Measurements from ENCODE around the gene ATP7B.
A peak's percentile ranks its signal among the peaks of the same experiment; 100 is the strongest.
"Not testable (repeated sequence)": the region's sequence is repeated elsewhere in the genome, so short reads cannot be mapped to it uniquely, and the experiment has no call there.

ATP7B gene

DNA sequence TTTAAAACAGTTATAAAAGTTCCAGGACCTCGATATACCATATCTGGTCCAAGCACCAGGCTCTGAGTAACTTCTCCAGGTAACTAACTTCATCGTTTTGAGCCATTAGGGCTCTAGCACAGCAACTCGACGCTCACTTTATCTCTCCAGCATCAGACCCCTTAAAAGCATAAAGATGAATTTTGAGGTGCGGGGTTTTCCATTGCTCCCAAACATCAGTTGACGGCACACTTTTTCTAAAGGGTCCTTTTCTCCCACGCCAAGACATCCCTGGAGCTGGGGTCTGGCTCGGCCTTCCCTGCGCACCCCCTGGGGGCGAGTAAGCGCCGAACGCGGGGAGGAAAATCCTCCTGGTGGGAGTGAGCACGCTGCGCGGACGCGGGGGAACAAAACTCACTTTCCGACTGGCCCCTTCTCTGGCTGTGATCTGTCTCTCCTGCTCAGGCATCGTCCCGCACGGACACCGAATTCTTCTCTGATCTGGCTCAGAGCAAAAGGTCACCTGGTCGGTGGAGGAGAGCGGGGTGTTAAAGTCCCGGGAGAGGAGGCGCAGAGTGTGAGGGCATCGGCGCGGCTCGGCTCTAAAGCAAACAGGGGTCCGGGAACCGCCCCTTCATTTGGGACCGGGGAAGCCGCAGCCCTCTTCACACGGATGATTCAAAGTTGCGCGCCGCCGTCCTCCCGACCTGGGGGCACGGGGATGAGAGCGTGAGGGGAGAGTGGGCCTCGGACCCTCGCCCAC is at the start of gene ATP7B:
TSS of gene ATP7B (minus strand) at position 561 of the 742 bp plus-strand sequence. CDS start at position 448, 113 bp downstream.
- DNase-seq = no peak

DNA sequence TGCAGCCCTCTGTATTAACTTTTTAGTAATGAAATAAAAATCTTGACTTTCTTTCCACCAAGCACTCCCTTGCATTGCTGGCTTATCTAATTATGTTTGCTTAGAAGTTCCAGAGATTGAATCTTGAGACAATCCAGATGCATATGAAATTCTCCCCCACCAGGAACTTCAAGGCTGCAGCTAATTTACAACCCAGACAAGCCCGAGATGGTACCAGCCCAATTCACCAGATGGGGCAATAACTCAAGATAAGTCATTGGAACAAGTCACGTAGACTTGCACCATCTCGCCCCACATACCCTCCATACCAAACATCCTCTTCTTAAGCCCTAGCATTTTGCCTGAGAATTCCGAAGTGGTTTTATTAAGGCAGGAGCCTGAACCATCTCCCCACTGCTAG is 42.2 kb upstream of the ATP7B start:
- no peak for DNase-seq

DNA sequence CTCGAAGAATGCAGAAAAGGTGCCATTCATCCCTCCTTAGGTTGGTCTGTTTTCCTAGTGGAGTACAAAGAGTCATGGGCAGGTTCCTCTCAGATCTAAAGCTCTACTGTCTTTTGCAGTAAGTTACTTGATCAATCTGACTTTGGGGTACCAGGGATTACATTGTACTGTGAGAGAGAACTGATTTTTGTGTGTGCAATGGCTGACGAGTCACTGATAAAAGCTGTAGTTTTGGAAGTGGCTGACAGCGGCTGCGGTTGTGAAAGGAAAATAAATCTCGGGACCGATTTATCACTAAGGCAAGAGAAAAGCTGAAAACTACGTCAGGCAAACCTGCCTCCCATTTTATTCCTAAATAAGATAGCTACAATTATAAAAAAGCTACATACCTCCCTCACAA is 40.1 kb upstream of the ATP7B start:
- no peak for DNase-seq

DNA sequence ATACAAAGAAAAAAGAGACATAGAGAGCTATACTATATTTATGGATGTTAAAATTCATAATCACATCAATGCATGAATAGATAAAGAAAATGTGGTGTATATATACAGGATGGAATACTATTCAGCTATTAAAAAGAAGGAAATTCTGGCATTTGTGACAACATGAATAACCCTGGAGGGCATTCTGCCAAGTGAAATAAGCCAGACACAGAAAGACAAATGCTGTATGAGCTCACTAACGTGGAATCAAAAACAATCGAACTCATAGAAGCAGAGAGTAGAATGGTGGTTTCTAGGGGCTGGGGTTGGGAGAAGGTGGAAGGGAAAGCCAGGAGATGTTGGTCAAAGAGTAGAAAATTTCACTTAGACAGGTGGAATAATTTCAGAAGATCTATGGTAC is 37.3 kb upstream of the ATP7B start:
- no peak for DNase-seq

DNA sequence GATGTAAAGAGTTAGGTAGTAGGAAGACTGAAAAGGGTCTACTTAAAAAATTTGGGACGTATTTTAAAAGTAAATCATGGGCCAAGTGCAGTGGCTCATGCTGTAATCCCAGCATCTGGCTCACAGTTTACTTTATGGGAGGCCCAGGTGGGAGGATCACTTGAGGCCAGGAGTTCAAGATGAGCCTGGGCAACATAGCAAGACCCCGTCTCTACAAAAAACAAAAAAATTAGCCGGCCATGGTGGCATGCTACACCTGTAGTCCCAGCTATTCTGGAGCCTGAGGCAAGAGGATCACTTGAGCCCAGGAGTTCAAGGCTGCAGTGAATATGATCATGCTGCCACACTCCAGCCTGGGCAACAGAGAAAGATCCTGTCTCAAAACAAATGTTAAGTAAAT is 36.2 kb upstream of the ATP7B start:
- DNase-seq = no peak

DNA sequence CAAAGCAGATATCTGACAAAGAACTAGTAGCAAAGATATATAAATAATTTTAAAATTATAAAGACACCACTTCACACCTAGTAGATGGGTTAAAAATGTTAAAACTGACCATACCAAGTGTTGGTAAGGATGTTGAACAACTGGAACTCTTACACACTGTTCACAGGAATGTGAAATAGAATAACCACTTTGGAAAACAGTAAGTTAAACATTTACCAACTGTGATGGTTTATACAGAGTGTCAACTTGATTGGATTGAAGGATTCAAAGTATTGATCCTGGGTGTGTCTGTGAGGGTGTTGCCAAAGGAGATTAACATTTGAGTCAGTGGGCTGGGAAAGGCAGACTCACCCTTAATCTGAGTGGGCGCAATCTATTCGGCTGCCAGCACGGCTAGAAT is 32.4 kb upstream of the ATP7B start:
- no peak for DNase-seq

DNA sequence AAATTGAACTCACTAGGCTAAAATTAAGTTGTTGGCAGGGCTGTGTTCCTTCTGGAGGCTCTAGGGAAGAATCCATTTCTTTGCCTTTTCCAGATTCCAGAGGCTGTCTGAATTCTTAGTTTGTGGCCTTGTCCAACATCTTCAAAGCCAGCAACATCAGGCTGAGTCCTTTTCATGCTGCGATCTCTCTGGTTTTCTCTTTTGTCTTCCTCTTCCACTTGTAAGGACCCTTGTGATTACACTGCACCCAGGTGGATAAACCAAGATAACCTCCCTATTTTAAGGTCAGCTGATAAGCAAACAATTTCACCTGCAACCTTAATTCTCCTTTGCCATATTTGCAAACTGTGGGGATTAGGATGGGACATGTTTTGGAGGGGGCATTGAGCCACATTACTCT is 24.8 kb upstream of the ATP7B start:
- DNase-seq = no peak

DNA sequence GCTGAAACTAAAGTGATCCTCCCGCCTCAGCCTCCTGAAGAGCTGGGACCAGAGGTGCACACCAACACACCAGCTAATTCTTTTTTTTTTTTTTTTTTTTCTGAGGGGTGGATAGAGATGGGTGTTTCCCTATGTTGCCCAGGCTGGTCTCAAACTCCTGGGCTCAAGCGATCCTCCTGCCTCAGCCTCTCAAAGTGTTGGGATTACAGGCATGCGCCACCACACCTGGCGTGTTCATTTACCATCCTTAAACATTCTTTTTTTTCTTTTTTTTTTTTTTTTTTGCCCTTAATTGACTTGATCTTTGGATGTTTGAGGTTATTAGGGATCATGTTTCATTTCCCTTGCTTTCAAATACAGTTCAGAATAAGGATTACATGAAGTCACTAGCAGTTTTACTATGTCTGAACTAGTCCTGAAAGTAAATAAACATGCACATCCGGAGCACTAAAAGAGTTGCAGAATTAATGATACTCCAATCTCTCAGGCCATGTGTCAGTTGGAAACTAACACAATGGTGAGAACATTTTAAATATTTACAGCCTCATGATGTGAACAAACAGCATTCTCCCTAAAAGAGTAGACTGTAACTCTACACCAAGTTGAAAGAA is 23.5 kb upstream of the ATP7B start:
- no peak for DNase-seq

DNA sequence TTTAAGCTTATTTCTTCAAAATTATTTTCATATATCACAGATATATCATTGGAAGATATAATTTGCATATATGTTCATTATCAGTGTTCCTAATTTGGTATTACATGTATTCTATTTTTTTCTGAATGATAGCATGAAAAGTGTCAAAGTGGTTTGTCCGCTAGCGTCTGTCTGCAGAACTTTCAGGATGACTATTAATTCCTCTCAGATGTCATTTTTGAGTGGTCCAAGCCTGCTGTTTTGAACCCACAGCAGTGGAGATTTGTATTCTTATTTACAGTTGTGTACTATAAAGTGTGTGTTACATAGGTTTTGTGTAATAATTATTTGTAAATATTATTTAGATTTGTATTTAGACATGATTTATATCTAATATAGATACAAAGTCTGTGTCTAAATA is 21.8 kb upstream of the ATP7B start:
- no peak for DNase-seq

DNA sequence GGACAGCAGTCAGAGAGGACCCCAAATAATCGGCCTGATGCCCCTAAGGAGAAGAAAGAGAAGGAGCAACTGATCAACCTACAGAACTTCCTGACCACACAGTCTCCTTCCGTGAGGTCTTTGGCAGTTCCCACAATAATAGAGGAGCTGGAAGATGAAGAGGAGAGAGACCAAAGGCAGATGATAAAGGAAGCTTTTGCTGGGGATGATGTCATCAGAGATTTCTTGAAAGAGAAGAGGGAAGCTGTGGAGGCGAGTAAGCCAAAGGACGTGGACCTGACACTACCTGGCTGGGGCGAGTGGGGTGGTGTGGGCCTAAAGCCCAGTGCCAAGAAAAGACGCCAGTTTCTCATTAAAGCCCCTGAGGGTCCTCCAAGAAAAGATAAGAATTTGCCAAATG is 19.2 kb upstream of the ATP7B start:
- DNase-seq = not testable (repeated sequence)

DNA sequence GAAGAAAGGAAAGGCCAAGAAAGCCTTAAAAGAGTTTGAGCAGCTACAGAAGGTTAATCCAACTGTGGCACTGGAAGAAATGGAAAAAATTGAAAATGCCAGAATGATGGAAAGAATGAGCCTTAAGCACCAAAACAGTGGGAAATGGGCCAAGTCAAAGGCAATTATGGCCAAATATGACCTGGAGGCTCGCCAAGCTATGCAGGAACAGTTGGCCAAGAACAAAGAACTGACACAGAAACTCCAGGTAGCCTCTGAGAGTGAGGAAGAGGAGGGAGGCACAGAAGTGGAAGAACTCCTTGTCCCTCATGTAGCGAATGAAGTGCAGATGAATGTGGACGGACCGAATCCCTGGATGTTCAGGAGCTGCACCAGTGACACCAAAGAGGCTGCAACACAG is 18.3 kb upstream of the ATP7B start:
- DNase-seq = no peak

DNA sequence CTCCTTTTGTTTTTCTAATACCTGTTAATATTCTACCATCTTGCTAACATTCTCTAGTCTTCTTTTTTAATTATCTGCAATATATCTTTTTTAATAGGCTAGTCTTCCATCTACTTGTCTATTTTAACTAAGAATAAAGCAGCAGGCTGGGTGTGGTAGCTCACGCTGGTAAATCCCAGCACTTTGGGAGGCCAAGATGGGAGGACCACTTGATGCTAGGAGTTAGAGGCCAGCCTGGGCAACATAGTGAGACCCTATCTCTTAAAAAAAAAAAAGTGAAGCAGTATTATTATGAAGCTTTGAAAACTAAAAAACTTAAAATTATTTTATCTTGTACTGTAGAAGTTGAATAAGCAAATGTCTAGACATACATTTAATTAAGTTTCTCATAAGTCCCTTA is 16.6 kb upstream of the ATP7B start:
- no peak for DNase-seq

DNA sequence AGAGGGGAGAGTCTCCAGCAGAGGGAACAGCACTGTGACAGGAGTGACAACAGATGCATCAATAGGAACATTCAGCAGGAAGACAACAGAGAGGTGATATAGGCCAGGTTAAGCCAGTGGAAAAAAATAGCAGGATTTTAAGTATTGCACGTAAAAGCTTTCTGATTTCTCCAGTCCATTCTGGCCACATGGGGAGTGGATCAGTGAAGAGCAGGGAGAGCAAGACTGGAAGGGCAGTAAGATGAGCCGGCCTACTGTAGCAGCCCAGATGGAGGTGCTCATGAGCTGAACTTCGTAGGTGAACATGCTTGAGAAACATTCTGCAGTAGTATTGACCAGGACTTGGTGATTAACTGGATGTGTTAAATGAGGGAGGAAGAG is 15.0 kb upstream of the ATP7B start:
- no peak for DNase-seq

DNA sequence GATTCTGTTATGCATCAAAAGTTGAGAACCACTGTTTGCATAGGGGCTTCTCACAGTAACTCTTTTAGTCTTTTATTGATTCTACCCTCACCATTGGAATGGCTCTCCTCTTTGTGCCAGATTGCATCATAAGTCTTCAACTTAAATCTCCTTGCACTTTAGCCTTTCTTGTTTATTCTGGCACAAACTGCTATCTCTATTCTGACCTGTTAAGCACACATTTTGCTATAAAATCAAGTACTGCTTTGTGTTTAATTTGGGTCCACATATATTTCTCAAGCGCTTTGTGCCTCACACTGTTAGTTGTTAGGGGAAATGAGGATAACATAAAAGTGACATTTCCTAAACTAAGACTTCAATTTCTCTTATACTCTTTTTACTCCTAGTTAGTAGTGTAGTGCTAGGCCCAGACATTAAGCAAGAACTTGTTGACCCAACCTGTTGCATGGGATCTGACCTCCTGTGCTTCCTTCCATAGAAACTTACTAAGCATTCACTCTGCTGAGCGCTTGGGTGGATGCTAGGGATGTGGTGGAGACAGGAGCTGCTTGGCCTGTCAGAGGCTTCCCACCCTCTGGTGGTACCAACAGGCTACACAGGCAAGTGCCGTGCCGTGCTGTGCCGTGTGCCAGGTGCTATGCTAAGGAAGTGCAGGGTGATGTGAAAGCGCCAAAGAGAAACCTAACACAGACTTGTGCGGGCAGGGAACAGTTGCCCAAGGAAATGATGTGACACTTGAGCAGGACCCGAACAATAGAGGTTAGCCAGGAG is 14.4 kb upstream of the ATP7B start:
- no peak for DNase-seq

DNA sequence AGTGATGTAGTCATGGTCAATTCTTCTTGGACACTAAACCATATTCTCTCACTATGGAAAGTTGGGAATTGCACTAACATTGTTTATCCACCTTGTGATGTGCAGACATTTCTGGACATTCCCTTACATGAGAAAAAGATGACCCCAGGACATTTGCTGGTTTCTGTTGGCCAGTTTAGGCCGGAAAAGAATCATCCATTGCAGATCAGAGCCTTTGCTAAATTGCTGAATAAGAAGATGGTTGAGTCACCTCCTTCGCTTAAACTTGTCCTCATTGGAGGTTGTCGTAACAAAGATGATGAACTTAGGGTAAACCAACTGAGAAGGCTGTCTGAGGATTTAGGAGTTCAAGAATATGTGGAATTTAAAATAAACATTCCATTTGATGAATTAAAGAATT is 13.2 kb upstream of the ATP7B start, which contains the start of gene UTP14C:
TSS of gene UTP14C (plus strand) at position 211 of the 400 bp plus-strand sequence. CDS start 4,114 bp downstream, outside the sequence.
- DNase-seq = no peak

DNA sequence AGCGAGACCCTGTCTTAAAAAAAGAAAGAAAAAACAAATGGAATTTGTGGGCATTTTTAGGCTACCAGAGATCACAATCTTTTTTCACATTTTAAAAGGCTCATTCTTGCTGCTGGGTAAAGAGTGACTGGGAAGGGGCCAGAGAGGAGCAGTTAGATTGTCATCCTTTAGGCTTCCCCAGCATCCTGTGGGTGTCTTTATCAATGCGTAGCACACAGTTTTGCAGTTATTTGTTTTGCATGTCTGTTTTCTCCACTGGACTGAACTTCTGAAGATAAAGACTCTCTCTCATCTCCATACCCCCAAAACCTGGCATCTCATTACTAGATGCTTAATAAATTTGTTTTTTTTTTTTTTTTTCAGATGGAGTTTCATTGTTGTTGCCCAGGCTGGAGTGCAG is 11.1 kb upstream of the ATP7B start:
- DNase-seq = no peak

DNA sequence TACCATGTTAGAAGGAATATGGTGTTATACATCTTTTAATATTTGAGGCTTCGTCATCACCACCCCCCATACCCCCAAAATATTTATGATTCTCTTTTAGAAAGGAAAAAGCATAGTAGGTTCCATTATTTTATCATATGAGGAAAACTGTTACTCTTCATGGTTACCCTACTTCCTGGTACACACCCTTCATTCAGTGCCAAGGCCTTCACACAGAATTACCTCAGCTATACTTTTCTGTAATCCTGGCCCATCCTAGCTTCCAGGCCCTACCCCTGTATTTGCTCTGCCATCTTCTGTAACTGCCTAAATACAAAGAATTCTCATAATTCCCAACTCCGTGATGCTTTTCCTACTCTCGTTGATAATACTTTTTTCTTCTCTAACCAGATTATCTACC is 8.9 kb upstream of the ATP7B start:
- no peak for DNase-seq

DNA sequence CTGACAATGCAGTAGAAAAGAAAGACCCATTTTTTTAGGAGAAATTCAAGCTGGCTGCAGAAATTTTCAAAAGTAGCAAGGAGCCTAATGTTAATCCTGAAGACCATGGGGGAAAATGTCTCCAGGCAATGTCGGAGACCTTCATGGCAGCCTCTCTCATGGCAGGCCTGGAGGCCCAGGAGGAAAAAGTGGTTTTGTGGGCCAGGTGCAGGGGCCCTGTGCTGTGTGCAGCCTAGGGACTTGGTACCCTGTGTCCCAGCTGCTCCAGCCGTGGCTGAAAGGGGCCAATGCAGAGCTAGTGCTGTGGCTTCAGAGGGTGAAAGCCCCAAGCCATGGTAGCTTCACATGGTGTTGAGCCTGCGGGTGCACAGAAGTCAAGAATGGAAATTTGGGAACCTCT is 5.0 kb upstream of the ATP7B start:
- no peak for DNase-seq

DNA sequence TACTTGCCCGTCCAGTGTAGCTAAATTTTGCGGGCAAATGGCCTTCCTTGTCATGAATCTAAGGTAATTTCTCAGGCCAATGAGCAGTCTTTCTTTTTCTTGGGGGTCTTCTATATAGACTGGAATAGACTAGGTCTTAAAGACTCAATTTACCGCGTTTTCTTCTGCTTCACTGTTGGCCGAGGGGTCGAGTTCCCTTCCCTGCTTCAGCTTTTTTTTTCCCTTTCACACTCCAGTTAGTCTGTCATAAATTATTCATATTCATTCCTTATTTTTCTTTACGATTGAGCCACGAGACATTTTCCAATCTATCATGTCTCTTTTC is 1.2 kb upstream of the ATP7B start:
- DNase-seq = no peak

DNA sequence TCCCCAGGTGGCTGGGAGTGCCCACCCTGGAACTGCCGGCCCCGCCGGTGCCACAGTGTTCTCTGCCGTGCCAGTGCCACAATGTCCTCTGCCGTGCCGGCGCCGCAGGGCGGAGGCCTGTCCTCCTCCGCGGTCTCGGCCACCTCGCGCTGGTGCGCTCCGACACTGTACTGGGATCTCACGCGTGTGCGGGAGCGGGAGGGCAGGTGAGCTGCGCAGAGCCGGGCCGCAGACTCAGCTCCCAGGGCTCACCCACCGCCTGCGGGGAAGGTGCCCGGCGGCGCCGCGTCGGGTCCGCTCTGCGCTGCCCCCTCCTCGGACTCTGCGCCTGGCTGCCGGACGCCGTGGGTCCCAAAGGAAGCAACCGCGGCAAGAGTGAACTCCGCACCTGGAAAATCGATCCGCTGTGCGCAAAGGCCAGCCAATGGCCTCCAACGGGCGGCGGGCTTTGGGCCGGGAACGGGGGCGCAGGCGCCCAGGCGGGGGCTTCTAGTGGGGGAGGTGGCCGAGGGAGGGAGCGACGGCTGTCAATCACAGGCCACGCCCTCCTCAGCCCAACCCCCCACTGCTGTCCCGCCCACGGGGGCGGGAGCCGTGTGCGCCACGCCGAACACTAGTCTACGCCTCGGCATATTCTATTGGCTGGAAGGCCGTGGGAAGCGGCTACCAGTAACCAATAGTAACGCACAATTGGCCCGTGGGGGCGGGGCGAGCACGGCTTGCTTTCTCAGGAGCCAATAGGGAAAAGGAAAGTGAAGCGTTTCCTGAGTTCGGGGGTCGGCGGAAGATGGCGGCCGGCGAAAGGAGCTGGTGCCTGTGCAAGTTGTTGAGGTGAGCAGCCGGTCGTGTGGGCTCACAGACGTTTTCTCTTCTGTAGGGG is 622 bp upstream of the ATP7B start, which contains the start of gene ALG11:
TSS of gene ALG11 (plus strand) at position 767 of the 880 bp plus-strand sequence. CDS start at position 788, 21 bp downstream.
- DNase-seq = peak; percentile 100

DNA sequence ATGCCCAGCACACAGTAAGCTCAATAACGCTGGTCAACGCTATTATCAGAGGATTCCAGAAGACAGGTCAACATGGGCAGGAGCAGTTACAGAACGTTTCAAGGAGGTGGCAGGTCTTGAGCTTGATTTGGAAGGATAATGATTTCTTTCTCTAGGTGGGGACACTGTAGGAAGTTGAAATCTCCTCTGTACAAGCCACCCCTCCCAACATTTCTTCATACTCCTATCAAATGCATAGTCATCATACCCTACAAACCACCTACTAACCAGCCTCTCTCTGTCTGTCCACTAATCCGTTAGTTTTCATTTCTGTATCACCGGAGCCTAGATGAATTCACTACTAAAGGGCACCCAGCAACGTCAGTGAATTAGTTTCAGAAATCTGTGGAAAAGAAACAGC is 1.3 kb downstream of the ATP7B start:
- DNase-seq = no peak

DNA sequence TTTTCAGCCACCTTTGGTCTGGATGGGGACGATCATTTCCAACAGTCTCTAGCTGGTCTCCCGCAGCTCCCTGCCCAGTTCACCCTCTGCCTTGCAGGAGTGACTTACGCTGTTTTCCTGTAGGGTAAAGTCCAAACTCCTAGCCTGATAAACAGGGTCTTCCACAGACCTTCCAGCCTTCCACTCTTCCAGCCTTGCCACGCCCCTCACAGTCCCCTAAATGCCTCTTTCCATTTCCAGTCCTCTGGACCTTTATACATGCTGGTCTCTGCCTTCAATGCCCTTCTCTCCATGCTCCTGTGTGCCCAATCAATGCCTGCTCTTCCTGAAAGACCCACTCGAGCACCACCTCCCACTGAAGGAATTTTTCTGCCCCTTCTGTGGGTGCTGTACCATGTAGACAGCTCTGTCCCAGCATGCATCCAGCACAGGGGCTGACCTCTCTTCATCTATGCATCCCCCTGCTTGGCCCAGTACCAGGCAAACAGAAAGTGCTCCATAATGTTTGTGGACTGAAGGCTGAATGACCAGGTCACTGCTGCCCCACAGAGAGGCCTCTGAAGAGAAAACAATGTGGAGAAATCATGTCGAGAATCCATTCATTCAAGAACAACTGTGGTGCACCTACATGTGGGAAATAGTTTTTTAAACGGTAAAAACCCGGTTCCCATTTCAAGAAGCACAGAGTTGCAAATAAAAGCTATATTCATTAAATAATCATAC is 4.6 kb downstream of the ATP7B start:
- DNase-seq = no peak

Data from activated T-cell treated with anti-CD3 and anti-CD28 coated beads for 4 hours (primary cell).